Measurements from ENCODE around the gene FAM169A.
"Not testable (repeated sequence)": the region's sequence is repeated elsewhere in the genome, so short reads cannot be mapped to it uniquely, and the experiment has no call there.

GRCh38 chr5:74748742-74749141 is 117.4 kb downstream of the FAM169A start:
- TF ChIP-seq CTCF (conservative IDR thresholded peaks at IDR 0.05; ENCODE audit: low read depth, low read length); RFX5 (IDR thresholded peaks at IDR 0.05; ENCODE audit: low read depth, low read length); MAFK (IDR thresholded peaks at IDR 0.05; ENCODE audit: low read depth, low read length); RAD21 (IDR thresholded peaks at IDR 0.05; ENCODE audit: low read length); POLR2A (IDR thresholded peaks at IDR 0.05; ENCODE audit: low read depth, low read length); ELK1 (IDR thresholded peaks at IDR 0.05; ENCODE audit: borderline replicate concordance, low read depth, low read length): not testable (repeated sequence)
